ENCODE data around the gene SAE1.

GRCh38 chr19:47084879-47085439, 45.7 kb upstream of the SAE1 start:
- TF ChIP-seq SPI1 (IDR thresholded peaks at IDR 0.05; ENCODE audit: borderline replicate concordance, insufficient read depth, low read depth, low read length) (no peak), CTCF (IDR thresholded peaks at IDR 0.05 in 2 of 3, conservative IDR thresholded peaks at IDR 0.05 in 1 of 3; ENCODE audit: control insufficient read depth in 2 of 3, extremely low read depth in 1 of 3, insufficient read depth in 1 of 3, low read depth in 3 of 3, low read length in 3 of 3) (no peak), SIN3A (IDR thresholded peaks at IDR 0.05; ENCODE audit: low read depth, low read length) (no peak), HDAC6 (IDR thresholded peaks at IDR 0.05; ENCODE audit: unreplicated experiment) (no peak), POLR2A (IDR thresholded peaks at IDR 0.05; ENCODE audit: low read depth, low read length) (no peak), ZNF622 (IDR thresholded peaks at IDR 0.05) (no peak), FOS (IDR thresholded peaks at IDR 0.05; ENCODE audit: borderline replicate concordance, extremely low read depth, insufficient read length) (no peak), ATF2 (IDR thresholded peaks at IDR 0.05; ENCODE audit: low read length) (no peak), EZH2 (IDR thresholded peaks at IDR 0.05; ENCODE audit: borderline replicate concordance, control insufficient read depth, low read depth, low read length) (no peak), CREB1 (IDR thresholded peaks at IDR 0.05; ENCODE audit: low read depth) (no peak)

All from GM12878 (cell line).